Measurements from ENCODE around the gene SSNA1. TPM values are rescaled to one million over a fixed set of nuclear protein-coding genes. Genes with fewer than 3 reads are reported as not detected.

The SSNA1 gene
- total and polyA plus RNA-seq, 9 of the 15 experiments (the other 6 are each of a cell fraction or from before 2014, with no cell fraction given), result 1.9 to 130 (median 57.1) TPM

DNA sequence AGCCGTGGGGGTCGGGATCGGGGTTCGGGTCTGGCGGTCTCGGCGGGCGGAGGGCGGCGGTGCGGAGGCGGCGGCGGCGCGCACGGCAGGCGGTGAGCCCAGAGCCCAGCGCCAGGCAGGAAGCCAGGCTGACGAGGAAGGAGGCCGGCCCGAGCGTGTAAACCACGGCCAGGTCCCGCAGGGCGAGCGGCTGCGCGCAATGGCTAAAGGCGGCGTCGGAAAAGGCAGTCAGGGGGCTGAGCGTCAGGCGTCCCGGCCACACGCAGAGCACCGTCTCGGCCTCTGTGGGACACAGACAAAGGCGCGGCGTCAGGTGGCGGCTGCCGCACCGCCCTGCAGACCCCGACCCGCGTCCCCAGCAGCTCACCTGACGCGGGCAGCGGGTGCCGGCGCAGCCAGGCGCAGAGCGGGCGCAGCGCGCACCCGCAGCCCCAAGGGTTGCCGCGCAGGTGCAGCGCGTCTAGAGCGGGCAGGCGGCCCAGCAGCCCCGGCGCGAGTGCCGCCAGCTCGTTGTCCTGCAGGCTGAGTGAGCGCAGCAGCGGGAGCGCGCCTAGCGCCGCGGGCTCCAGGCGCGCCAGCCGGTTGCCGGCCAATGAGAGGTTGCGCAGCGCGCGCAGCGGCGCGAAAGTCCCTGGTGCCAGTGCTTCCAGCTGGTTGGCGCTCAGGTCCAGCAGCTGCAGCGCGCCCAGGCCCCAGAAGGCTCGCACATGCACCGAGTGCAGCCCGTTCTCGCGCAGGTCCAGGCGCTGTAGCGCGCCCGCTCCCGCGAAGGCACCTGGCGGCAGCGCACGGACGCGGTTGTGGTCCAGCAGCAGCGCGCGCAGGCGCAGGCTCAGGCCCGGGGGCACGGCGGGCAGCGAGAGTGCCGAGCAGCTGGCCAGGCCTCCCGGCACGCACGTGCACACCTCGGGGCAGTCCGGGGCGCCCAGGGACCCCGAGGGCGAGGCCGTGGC lies 19.3 kb upstream of the SSNA1 start:
- intact Hi-C loops (cut with micrococcal nuclease) (no loop called here), in situ Hi-C loops (cut with MboI) (no loop called here)
- H2AFZ ChIP-seq (ENCODE audit: low read depth, low read length), result no peak overlapping the region
- CTCF ChIA-PET (ENCODE audit: low intra/inter-chr PET ratio), result no interaction called here
- peaks cover 29 to 55% of the 10 kb centered on the region in 2 experiments; a peak in 4 of 5 replicates for H3K27me3 ChIP-seq (ENCODE audit: control insufficient read depth in 2 of 2, insufficient read depth in 2 of 2, low read length in 2 of 2)
- peak overlapping the region; percentile 13; the same call in 1 of the 2 replicates for H3K4me3 ChIP-seq
- FAIRE-seq, result no peak
- POLR2A ChIA-PET, result interaction anchor here (0.6 to 0.7 kb wide), 4 partner anchors 11 to 453 kb away, joined by 3 to 4 read pairs (median 4); partner anchors contain the start of genes GRIN1 and TOR4A
- H3K9me1 ChIP-seq (ENCODE audit: control insufficient read depth, insufficient read depth, low read length), result no peaks in the 10 kb centered on the region
- WGBS (ENCODE audit: insufficient coverage, low coverage, missing lambda C conversion rate), result 12% methylated on average over 81 of the region's 124 CpGs
- H3K79me2 ChIP-seq (ENCODE audit: control insufficient read depth, insufficient read depth, low read length), result no peaks in the 10 kb centered on the region
- peaks cover 3% of the 10 kb centered on the region; the same call in 1 of the 2 replicates for H4K20me1 ChIP-seq (replicated peaks; ENCODE audit: control insufficient read depth, insufficient read depth, low read length)
- H3K4me2 ChIP-seq (ENCODE audit: insufficient read depth, low read length), result 0 out of 2 replicates have a peak overlapping the region, but pooled peaks have one; percentile 5
- peaks cover 0 to 98% of the 10 kb centered on the region in 2 experiments; a peak in 2 of 5 replicates for H3K4me1 ChIP-seq (replicated peaks in 1 of 2; ENCODE audit: control insufficient read depth in 2 of 2, insufficient read depth in 2 of 2, low read length in 2 of 2)
- peak in 3 of 4 experiments; percentile 41 to 48 (median 45) for DNase-seq (ENCODE audit: extremely low read depth in 1 of 4, low spot score in 3 of 4)
- no peaks in the 10 kb centered on the region for H3K9me3 ChIP-seq (replicated peaks; ENCODE audit: control insufficient read depth, insufficient read depth, low read depth, low read length)
- BruUV-seq (replicated peaks), result no TSS peak
- ATAC-seq, result peak; percentile 38
- no peaks in the 10 kb centered on the region for H3K36me3 ChIP-seq (ENCODE audit: control insufficient read depth, insufficient read depth, low read length)
- H3K27ac ChIP-seq (ENCODE audit: extremely low read depth, low read depth, low read length), result no peak overlapping the region
- H3K9ac ChIP-seq (ENCODE audit: insufficient read depth in 1 of 2, low read depth in 2 of 2, low read length in 2 of 2), result peak overlapping the region in 1 of 2 experiments; percentile 78; a peak in 1 of 4 replicates
- TF ChIP-seq ZNF707 (CRISPR knock-in tag; conservative IDR thresholded peaks at IDR 0.05) (no peak), IRF2 (CRISPR knock-in tag; IDR thresholded peaks at IDR 0.05) (no peak), DPF2 (IDR thresholded peaks at IDR 0.05) (no peak), KAT7 (CRISPR knock-in tag; IDR thresholded peaks at IDR 0.05; ENCODE audit: borderline replicate concordance) (no peak), CXXC5 (CRISPR knock-in tag; IDR thresholded peaks at IDR 0.05) (no peak), HNRNPL (IDR thresholded peaks at IDR 0.05; ENCODE audit: low read depth, low read length) (peak; percentile 46; the same call in 1 of the 2 replicates), ZNF668 (CRISPR knock-in tag; IDR thresholded peaks at IDR 0.05) (no peak), EZH2 (IDR thresholded peaks at IDR 0.05; ENCODE audit: borderline replicate concordance, low read depth, low read length) (0 out of 2 replicates have a peak, but pooled peaks have one; percentile 43), MECOM (CRISPR knock-in tag; IDR thresholded peaks at IDR 0.05) (no peak)
- TF ChIP-seq, protein P1, sequence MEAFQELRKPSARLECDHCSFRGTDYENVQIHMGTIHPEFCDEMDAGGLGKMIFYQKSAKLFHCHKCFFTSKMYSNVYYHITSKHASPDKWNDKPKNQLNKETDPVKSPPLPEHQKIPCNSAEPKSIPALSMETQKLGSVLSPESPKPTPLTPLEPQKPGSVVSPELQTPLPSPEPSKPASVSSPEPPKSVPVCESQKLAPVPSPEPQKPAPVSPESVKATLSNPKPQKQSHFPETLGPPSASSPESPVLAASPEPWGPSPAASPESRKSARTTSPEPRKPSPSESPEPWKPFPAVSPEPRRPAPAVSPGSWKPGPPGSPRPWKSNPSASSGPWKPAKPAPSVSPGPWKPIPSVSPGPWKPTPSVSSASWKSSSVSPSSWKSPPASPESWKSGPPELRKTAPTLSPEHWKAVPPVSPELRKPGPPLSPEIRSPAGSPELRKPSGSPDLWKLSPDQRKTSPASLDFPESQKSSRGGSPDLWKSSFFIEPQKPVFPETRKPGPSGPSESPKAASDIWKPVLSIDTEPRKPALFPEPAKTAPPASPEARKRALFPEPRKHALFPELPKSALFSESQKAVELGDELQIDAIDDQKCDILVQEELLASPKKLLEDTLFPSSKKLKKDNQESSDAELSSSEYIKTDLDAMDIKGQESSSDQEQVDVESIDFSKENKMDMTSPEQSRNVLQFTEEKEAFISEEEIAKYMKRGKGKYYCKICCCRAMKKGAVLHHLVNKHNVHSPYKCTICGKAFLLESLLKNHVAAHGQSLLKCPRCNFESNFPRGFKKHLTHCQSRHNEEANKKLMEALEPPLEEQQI (IDR thresholded peaks at IDR 0.05), result no peak
- TF ChIP-seq, protein P2, sequence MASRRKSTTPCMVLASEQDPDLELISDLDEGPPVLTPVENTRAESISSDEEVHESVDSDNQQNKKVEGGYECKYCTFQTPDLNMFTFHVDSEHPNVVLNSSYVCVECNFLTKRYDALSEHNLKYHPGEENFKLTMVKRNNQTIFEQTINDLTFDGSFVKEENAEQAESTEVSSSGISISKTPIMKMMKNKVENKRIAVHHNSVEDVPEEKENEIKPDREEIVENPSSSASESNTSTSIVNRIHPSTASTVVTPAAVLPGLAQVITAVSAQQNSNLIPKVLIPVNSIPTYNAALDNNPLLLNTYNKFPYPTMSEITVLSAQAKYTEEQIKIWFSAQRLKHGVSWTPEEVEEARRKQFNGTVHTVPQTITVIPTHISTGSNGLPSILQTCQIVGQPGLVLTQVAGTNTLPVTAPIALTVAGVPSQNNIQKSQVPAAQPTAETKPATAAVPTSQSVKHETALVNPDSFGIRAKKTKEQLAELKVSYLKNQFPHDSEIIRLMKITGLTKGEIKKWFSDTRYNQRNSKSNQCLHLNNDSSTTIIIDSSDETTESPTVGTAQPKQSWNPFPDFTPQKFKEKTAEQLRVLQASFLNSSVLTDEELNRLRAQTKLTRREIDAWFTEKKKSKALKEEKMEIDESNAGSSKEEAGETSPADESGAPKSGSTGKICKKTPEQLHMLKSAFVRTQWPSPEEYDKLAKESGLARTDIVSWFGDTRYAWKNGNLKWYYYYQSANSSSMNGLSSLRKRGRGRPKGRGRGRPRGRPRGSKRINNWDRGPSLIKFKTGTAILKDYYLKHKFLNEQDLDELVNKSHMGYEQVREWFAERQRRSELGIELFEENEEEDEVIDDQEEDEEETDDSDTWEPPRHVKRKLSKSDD (conservative IDR thresholded peaks at IDR 0.05; ENCODE audit: low read length), result no peak
- TF ChIP-seq, protein P3, sequence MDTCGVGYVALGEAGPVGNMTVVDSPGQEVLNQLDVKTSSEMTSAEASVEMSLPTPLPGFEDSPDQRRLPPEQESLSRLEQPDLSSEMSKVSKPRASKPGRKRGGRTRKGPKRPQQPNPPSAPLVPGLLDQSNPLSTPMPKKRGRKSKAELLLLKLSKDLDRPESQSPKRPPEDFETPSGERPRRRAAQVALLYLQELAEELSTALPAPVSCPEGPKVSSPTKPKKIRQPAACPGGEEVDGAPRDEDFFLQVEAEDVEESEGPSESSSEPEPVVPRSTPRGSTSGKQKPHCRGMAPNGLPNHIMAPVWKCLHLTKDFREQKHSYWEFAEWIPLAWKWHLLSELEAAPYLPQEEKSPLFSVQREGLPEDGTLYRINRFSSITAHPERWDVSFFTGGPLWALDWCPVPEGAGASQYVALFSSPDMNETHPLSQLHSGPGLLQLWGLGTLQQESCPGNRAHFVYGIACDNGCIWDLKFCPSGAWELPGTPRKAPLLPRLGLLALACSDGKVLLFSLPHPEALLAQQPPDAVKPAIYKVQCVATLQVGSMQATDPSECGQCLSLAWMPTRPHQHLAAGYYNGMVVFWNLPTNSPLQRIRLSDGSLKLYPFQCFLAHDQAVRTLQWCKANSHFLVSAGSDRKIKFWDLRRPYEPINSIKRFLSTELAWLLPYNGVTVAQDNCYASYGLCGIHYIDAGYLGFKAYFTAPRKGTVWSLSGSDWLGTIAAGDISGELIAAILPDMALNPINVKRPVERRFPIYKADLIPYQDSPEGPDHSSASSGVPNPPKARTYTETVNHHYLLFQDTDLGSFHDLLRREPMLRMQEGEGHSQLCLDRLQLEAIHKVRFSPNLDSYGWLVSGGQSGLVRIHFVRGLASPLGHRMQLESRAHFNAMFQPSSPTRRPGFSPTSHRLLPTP (IDR thresholded peaks at IDR 0.05; ENCODE audit: borderline replicate concordance, extremely low read depth, insufficient read length), result no peak
